Stimulated activated CD4-positive, alpha-beta T cell treated with anti-CD3 and anti-CD28 coated beads, Interleukin-12 subunit alpha, Interleukin-12 subunit beta, amount 100 ng/mL, for 4 hours (primary cell): Measurements from ENCODE around the gene TTC34.

Experiments
- DNase-seq: peaks from one replicate; pipeline ENCODE4 v3.0.0-alpha.2; 2020

Gene TTC34

GRCh38 chr1:2829846-2830615 is 28.5 kb upstream of the TTC34 start:
- no peak for DNase-seq

GRCh38 chr1:2828586-2829250 is 27.2 kb upstream of the TTC34 start:
- DNase-seq: no peak

GRCh38 chr1:2826736-2827292 is 25.3 kb upstream of the TTC34 start:
- no peak for DNase-seq

GRCh38 chr1:2826316-2826715 is 24.8 kb upstream of the TTC34 start:
- no peak for DNase-seq

GRCh38 chr1:2825487-2826189 is 24.1 kb upstream of the TTC34 start:
- no peak for DNase-seq

GRCh38 chr1:2824999-2825398 is 23.5 kb upstream of the TTC34 start:
- no peak for DNase-seq

GRCh38 chr1:2823921-2824610 is 22.6 kb upstream of the TTC34 start:
- no peak for DNase-seq

- DNase-seq: no peak
Observed at GRCh38 chr1:2822621-2823145, 21.2 kb upstream of the TTC34 start.

- DNase-seq: peak; percentile 33
Observed at GRCh38 chr1:2821966-2822620, 20.6 kb upstream of the TTC34 start.

- no peak for DNase-seq
Observed at GRCh38 chr1:2821373-2821955, 20.0 kb upstream of the TTC34 start.

GRCh38 chr1:2820731-2821372 is 19.4 kb upstream of the TTC34 start:
- DNase-seq: no peak

GRCh38 chr1:2819831-2820730 is 18.6 kb upstream of the TTC34 start:
- no peak for DNase-seq

GRCh38 chr1:2819429-2819828 is 17.9 kb upstream of the TTC34 start:
- no peak for DNase-seq

- DNase-seq: no peak
Observed at GRCh38 chr1:2817784-2818564, 16.5 kb upstream of the TTC34 start.

GRCh38 chr1:2816786-2817185 is 15.3 kb upstream of the TTC34 start:
- no peak for DNase-seq

GRCh38 chr1:2815551-2815950 is 14.1 kb upstream of the TTC34 start:
- no peak for DNase-seq

GRCh38 chr1:2814511-2815075 is 13.1 kb upstream of the TTC34 start:
- DNase-seq: no peak

GRCh38 chr1:2812939-2813653 is 11.6 kb upstream of the TTC34 start:
- DNase-seq: no peak
